Spleen (tissue), 7 donors: ENCODE data around the gene CLASP2.

Experiments used
- CTCF ChIP-seq, 11 experiments: fragments of 200-600 bp in 7 of 11; fragments of 450-650 bp in 4 of 11; sonication (generic) in 4 of 11; IDR thresholded peaks in 8 of 11; conservative IDR thresholded peaks in 3 of 11; 1 replicate in 7 of 11; 2 replicates in 4 of 11; pipeline versions ENCODE4 v1.4.0 to v1.8.0; 2016 to 2021; ENCODE audit warnings: antibody characterized with exemption in 11 of 11, inconsistent platforms in 4 of 11, mild to moderate bottlenecking in 1 of 11
- POLR2A ChIP-seq, 3 donors: fragments of 450-650 bp; IDR thresholded peaks; one replicate each; pipeline ENCODE4 v1.5.1; 2017; ENCODE audit warnings: antibody characterized with exemption in 3 of 3, mild to moderate bottlenecking in 1 of 3
- donor health status: DM: no; HTN: no; CAD: no; lungs with moderate emphysema.
- donor health status: DM: no; HTN: no; CAD: no.
- donor health status: DM: no; HTN: no; CAD: no.

- TF ChIP-seq CTCF (IDR thresholded peaks at IDR 0.05 in 8 of 11, conservative IDR thresholded peaks at IDR 0.05 in 3 of 11) (no peak), POLR2A (IDR thresholded peaks at IDR 0.05) (no peak)
Measured at GRCh38 chr3:33537133-33537532, 180.9 kb downstream of the CLASP2 start.
